HG03139 (cell line): Measurements from ENCODE around the gene CD2AP.
"Not testable (repeated sequence)": the region's sequence is repeated elsewhere in the genome, so short reads cannot be mapped to it uniquely, and the experiment has no call there.

ENCODE experiments used
- ATAC-seq: cut with Tn5 transposase; IDR thresholded peaks from one replicate; pipeline ENCODE4 v1.9.1; 2021; ENCODE audit not compliant: unreplicated experiment

The CD2AP gene

DNA sequence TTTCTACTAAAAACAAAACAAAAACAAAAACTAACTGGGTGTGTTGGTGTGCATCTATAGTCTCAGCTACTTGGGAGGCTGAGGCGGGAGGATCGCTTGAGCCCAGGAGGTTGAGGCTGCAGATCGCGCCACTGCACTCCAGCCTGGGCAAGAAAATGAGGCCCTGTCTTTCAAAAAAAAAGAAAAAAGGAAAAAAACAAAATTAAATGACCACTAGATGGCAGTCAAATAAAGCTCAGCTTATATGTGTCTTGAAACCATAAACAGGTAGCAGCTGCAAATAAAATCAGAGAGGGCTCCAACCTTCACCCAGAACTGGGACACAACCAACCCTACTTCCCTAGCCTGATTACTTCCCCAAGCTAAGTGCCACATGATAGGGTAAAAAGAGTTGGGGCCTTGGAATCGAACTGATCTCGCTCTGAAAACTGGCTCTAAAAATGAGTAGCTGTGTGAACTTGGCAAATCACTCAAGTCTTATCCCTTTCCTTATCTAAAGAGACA lies 153.7 kb downstream of the CD2AP start:
- ATAC-seq: no peak

DNA sequence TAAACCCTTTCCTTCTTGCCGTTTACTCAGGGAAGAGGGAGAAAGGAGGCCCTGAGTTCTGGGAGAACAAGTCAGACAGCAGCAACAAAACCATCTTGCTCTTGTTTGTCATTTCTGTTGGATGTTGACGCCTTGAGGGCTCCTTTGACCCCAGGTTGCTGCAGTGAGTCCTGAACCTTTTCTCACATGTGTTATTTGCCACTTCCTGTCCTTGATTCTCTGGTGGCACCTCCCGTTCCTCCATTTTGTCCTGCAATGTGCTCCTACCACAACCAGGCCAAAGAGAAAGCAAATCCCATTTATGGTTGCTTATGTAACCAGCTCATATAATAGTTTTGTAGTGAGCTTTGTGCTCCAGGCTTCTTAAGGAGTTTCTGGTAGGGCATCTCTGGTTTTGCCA lies 154.2 kb downstream of the CD2AP start:
- no peak for ATAC-seq

DNA sequence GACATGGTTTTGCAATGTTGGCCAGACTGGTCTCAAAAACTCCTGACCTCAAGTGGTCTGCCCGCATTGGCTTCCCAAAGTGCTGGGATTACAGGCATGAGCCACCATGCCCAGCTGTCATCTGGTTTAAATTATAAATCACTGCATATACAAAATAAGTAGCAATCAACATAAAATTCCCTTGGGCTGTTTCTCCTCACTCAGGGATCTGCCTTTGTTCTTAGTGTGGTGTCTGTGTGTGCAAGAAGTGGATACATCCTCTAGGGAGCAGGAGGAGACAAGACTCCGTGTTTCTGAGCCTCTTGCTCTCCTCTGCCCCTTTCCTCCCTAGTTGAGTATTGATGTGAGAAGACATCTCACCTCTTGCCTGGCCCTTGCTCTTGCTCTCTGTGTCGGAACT lies 155.6 kb downstream of the CD2AP start:
- ATAC-seq: no peak

DNA sequence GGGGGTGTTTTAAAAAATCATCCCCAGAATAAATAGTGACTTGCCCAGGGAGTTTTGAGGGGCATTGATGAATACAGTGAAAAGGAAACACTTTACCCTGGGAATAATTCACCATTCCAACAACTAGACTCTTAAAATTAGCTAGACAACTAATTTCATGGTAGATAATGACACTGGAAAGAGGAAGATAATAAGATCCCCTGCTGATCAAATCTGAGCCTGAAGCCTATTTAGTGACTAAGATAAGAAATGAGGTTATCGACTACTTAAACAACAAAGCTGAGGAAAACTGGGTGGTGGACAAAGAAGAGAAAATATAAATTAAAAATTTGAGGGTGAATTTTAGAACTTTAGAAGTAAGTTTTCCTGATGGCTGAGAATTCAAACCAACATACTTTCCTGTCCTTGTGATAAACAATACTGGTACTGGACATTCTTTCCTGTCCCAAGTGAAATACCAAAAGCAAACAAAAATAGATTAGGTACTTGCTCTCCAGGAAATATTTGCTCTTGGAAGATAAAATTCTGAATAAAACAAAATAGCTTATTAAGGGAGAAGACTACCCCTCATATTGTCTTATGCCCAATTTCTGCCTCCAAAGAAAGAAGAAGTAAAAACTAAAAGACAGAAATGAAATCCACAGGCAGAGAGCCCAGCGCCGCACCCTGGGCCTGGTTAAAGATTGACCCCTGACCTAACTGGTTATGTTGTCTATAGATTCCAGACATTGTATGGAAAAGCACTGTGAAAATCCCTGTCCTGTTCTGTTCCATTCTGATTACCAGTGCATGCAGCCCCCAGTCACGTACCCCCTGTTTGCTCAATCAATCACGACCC lies 156.8 kb downstream of the CD2AP start:
- ATAC-seq: no peak

- no peak for ATAC-seq
Measured at GRCh38 chr6:47646689-47647088, 169.1 kb downstream of the CD2AP start.

GRCh38 chr6:47647188-47647587 lies 169.6 kb downstream of the CD2AP start:
- ATAC-seq: no peak

DNA sequence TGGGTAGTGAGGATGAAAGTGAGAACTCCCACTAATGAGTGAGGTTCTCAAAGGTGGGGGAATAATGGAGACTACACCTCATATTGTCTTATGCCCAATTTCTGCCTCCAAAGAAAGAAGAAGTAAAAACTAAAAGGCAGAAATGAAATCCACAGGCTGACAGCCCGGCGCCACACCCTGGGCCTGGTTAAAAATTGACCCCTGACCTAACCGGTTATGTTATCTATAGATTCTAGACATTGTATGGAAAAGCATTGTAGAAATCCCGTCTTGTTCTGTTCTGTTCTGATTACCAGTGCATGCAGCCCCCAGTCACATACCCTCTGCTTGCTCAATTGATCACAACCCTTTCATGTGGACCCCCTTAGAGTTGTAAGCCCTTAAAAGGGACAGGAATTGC lies 170.0 kb downstream of the CD2AP start:
- not testable (repeated sequence) for ATAC-seq

DNA sequence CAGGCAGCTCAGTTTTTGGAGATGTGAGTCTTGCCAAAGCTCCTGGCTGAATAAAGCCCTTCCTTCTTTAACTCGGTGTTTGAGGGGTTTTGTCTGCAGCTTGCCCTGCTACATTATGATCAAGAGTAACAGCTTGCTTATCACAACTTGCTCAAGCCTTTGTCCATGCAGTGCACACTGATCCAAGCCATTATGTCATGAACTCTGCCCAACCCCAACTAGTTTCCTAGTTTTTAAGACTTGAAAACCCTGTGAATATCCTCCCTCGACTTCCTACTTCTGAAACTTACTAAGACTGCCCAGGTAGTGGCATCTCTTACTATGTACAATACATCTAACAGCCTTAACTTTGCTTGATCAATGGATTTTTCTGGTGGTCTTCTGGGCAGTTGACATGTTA lies 170.4 kb downstream of the CD2AP start:
- ATAC-seq: no peak

GRCh38 chr6:47650553-47651432 lies 173.2 kb downstream of the CD2AP start:
- ATAC-seq: no peak

- ATAC-seq: no peak
Measured at GRCh38 chr6:47651505-47651944, 173.9 kb downstream of the CD2AP start.

DNA sequence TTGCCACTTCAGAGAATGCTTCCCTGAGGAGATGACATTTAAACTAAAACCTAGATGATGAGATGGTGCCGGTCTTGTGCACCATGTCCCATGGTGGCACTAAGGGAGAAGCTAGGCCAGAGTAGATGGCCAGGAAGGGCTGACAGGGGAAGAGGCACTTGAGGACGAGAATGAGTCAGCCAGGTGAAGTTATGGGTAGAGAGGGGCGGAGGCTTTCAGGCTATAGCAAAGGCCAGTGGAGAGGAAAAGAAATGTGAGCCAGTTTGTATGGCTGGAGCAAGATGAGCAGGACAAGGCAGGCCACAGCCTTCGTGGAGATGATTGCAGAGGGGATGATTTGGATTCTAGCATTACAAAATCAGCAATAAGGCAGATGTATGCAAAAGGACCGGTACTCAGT lies 176.1 kb downstream of the CD2AP start:
- no peak for ATAC-seq

DNA sequence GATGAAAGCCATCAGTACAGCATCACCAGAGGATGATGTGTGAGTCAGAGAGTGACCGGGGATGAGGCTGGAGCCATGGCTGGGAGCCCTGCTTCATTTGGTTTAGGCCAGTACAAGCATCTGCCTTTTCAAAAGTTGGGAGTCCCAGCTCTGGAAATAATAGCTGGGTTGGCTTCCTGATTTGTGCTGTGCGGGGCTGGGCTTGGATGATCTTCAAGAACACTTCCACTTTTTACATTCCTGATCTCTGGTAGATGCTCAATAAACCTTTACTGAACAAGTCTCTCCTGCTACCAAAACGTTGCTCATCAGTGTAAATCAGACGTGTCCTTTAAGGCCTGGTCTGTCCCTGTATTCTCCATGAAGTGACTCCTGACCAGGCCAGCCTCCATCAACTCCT lies 176.7 kb downstream of the CD2AP start:
- ATAC-seq: no peak

DNA sequence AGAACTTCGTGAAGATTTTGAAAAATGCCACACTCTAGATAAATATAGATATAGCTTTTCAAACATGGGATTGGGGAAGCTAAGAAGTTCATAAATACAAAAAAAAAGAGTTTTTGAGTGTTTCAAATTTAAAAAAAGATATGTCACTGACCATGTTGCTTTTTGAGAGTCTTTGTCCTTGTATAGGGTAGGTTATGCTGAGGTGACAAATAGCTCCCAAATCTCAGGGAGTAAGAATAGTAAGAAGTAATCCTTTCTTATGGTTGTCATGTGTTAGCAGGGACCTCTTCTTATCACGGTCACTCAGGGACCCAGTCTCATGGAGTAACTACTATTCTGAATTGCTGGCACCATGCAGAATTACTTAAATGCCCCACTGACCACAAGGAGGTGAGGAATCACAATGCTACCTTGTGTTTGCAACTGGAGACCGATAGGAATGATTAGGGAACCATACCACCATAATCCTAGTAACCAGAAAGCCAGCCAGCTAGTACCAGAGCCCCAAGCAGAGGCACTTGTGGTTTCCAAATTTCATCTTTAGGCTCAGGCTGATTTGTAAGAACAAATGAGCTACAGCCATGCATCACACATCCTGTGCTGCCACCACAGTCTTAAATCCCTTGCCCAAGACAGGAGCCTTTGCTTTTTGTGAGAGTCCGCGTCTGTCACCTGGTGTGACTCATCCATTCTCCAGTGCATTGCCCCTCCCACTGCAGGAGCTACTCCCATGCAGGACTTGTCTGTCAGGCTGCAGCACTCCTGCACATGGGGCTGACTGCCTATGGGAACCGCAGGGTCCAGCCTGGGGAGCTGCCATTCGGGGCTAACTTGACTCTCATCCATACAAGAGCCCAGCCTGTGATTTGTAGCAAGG lies 178.4 kb downstream of the CD2AP start:
- no peak for ATAC-seq

DNA sequence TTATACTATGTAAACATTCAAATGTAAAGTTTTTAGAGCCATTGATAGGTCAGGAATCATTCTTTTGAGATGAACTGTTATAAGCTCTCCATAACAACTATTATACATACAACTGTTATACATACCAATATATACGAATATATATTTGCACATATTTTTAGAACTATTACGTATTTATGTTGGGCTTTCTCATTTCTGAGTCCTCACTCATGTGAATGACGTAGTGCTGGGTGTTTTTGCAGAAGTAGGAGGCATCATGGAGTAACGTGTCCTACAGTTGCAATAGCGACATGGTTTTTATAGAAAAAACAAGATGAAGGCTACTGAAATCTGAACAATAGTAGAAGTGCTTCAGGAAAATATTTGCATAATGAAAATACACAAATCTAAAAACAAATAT lies 184.4 kb downstream of the CD2AP start:
- ATAC-seq: no peak

DNA sequence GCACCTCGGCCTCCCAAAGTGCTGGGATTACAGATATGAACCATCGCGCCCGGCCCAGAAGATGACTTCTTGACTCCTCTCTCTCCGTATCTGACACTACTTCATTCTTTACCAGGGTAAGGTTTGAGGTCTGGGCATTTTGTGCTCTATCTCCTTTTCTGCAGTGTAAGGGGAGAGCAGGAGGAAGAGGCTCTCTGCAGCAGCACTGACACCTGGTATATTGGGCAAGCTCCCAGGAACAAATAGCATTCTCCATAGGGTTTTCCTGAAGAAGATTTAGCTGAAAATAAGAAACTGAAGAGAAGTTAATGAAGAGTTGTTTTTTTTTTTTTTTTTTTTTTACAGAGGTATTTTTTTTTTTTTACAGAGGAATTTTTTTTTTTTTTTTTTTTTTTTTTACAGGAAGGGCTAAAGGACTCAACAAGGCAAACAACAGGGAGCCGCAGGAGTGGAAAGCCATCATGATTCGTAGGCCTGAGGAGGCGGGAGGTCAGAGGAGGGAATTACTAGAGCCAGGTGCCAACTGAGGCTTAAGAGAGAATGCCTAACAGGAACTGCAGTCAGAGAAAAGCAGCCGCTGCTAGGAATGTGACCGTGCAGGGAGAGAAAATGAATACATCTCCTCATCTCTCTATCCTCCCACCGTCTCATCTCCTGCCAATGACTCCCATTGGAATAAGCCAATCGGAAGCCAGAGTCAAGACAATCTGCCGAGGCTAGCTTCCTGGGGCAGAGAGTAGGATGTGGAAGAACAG lies 186.1 kb downstream of the CD2AP start:
- no peak for ATAC-seq

- ATAC-seq: no peak
Measured at GRCh38 chr6:47665112-47665511, 187.5 kb downstream of the CD2AP start.

DNA sequence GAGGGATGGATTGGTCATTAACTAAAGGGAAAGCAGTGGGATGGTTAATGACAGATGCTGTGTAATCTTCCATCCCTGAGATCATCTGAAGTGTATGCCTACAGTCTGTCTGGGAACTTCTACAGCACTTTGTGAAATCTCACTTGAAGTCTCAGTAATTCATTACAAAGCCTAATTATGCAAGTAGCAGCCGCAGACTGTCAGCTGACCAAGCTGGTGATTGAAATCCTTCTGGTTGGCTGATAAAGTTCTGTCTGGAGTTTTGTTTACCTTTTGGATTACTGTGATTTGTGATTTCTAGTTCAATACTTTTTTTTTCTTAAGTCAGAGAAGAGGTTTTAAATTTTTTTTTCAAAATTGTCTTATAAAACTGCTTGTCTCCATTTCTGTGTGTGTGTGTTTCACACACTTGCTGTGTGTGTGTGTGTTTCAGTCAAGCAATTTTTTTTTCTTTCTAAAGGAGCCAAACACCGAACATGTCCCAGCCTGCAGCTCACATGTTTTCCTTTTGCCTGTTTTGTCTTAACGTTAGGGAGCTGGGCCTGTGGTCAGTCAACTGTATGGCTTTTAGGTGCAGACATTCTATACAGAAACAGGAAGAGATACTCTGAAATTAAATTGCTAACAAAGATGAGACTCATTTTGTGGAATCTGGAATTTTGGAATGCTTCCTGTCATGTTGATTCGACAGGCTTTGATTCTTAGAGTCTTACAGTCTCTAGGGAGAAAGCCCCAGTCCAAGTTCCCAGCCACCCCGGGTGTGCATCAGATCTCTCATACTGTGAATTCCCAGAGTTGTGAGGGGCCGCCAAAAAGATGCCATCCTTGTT lies 192.3 kb downstream of the CD2AP start:
- no peak for ATAC-seq

DNA sequence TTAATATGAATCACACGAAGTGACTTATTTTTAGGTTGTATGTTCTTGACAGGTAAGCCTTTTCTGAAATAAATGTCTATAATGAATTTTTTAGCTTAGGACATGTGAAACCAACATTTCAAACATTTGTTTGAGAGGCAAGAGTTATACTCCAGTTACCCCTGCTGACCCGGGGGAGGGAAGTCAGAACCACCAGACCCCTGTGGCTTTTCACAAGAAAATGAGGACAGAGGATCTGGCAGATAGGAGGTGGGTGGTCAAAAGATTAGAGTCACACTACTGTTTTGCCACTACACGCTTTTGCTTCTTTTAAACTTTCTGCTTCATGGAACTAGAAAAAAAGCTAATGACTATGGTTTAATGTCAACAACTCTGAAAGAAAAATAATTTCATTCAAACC lies 193.3 kb downstream of the CD2AP start:
- ATAC-seq: no peak

GRCh38 chr6:47671777-47672176 lies 194.2 kb downstream of the CD2AP start:
- ATAC-seq: no peak
